Heart right ventricle (tissue), 16 donors: ENCODE data around the gene TRAK1. TPM values are rescaled to one million over a fixed set of nuclear protein-coding genes. Genes with fewer than 3 reads are reported as not detected.

Source experiments
- ATAC-seq, 8 donors: fragments of 200-7000 bp; cut with Tn5 transposase; one replicate each; pipeline ENCODE4 v1.9.1; 2020; ENCODE audit warnings: mild to moderate bottlenecking in 8 of 8, moderate library complexity in 8 of 8, moderate number of reproducible peaks in 1 of 8
- DNase-seq, 2 donors: peaks; one replicate each; pipeline ENCODE4 v3.0.0-alpha.2; 2020
- H3K27ac ChIP-seq, 10 donors: fragments of 200-600 bp; sonication (generic) in 2 of 10; one replicate each; pipeline versions ENCODE4 v1.5.0 to v1.8.0; 2020 to 2022; ENCODE audit warnings: mild to moderate bottlenecking in 3 of 10
- H3K27me3 ChIP-seq, 7 donors: fragments of 200-600 bp; one replicate each; pipeline ENCODE4 v1.8.0; 2021 to 2022; ENCODE audit warnings: mild to moderate bottlenecking in 2 of 7
- H3K36me3 ChIP-seq, 9 donors: fragments of 200-600 bp; sonication (generic) in 1 of 9; one replicate each; pipeline versions ENCODE4 v1.5.0 to v1.8.0; 2020 to 2022; ENCODE audit warnings: mild to moderate bottlenecking in 2 of 9
- H3K4me1 ChIP-seq, 9 donors: fragments of 200-600 bp; sonication (generic) in 1 of 9; one replicate each; pipeline versions ENCODE4 v1.5.0 to v1.8.0; 2020 to 2022; ENCODE audit warnings: mild to moderate bottlenecking in 4 of 9
- H3K4me3 ChIP-seq, 10 donors: fragments of 200-600 bp; sonication (generic) in 2 of 10; one replicate each; pipeline versions ENCODE4 v1.5.0 to v1.8.0; 2020 to 2022; ENCODE audit warnings: mild to moderate bottlenecking in 7 of 10, moderate library complexity in 2 of 10
- H3K9me3 ChIP-seq, 11 donors: fragments of 200-600 bp in 10 of 11; sonication (generic) in 2 of 11; one replicate each; pipeline versions ENCODE4 v1.5.0 to v1.8.0; 2013 to 2022; ENCODE audit warnings: mild to moderate bottlenecking in 2 of 11, control low read depth in 1 of 11, moderate library complexity in 1 of 11
- WGBS, 2 donors: extraction: QIAGEN DNeasy Blood & Tissue Kit; methylation state at CpG; one replicate each; pipeline ENCODE4 v1.1.7; 2013; ENCODE audit warnings: inconsistent platforms in 1 of 2; 5-methylcytosine and 5-hydroxymethylcytosine counted together
- intact Hi-C, 10 donors: fragments of 100-400 bp; cut with DNase I; formaldehyde crosslinking; loops; one replicate each; pipeline versions ENCODE4 v1.11.1 to v1.14.2; 2022
- polyA plus RNA-seq, 2 donors: library from polyadenylated mRNA; stranded (reverse); fragments of 200-250 nt; gene quantifications; one replicate each; pipeline ENCODE4 v1.2.3, GENCODE V29; 2013
- total RNA-seq, 10 donors: library from RNA; stranded (reverse); fragmentation: NEBNext Ultra II Directional in 3 of 10; extraction: Animal tissue kit (Norgen Biotek cat#: 25700) in 3 of 10; gene quantifications; one replicate each; pipeline versions ENCODE4 v1.2.1 to v1.2.4, GENCODE V29; 2021 to 2023
- TF ChIP-seq, protein P1 (sequence below), 9 donors: fragments of 200-600 bp; sonication (generic) in 2 of 9; IDR thresholded peaks; one replicate each; pipeline versions ENCODE4 v1.5.0 to v1.8.0; 2021 to 2022; ENCODE audit warnings: antibody characterized with exemption in 9 of 9, mild to moderate bottlenecking in 5 of 9, moderate library complexity in 1 of 9
- donor health status: Arrhythmogenic right ventricular cardiomyopathy.
- donor health status: ischemic (EF 13 %, LVEDD 7.1; RV severe dilation, severe dysfunction).
- donor health status: healthy with polysubstance abuse.
- donor health status: DM: no; HTN: yes; CAD: no.
- donor health status: DM: no; HTN: no; CAD: no.
- donor health status: ischemic (EF 25% LVEDD 6.9; RV normal size, moderate dysfunction).
- donor health status: ischemic (EF 25% LVEDD 5.7; RV mildly dilated, moderate dysfunction).
- donor health status: healthy.
- donor health status: DM: yes; HTN: yes; CAD: no.
- donor health status: Ischemic cardiomyopathy.
- donor health status: ischemic (EF 35%, LVEDD 5.7; RV mildly dilated, moderate dysfunction).
- donor health status: nonischemic (EF 11% LVEDD 7.7; RV severe dilation, severe dysfunction).
- donor health status: DM: yes; HTN: yes; CAD: no.
- donor health status: PGD.
- donor health status: ischemic (EF 29% LVEDD 5.4; RV normal size, mild dysfunction).
- donor health status: nonischemic (EF 23%, LVEDD 6.1; RV moderate dilation, normal function).

The TRAK1 gene
- total and polyA plus RNA-seq, 12 donors = 35.5 to 423 (median 303) TPM

DNA sequence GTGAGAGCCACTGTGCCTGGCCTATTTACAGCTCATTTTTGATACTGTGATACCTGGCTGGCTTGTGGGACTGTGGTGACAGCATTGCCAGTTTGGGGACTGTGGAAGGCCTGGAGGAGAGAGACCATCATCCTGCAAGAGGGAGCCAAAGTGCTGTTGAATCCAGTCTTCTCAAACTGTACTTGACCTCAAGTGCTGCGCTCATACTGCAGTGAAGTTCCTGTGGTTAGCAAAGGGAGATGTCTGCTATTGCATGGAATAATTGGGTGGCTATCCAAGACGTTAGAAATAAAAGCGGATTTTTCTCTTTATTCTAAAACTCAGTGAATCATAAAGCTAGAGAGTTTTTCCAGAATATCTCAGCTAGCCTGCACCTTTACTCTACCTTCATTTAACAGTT, 91.4 kb downstream of the TRAK1 start:
- WGBS, 2 donors = 44 to 50% methylated on average over 3 of the region's 3 CpGs
- Histone ChIP-seq H3K36me3 (peaks cover 0 to 28% (median 3%) of the 10 kb centered on the region in 9 donors), H3K9me3 (no peaks in the 10 kb centered on the region), H3K4me1 (peaks cover 0 to 87% (median 63%) of the 10 kb centered on the region in 9 donors), H3K4me3 (no peak overlapping the region), H3K27ac (peak overlapping the region in 2 of 10 donors; percentile 13 to 37), H3K27me3 (no peaks in the 10 kb centered on the region)
- DNase-seq = no peak
- intact Hi-C loops = loop anchor here in 4 of 10 donors (10.0 kb wide), 2 partner anchors 168 to 288 kb away; no protein-coding TSS in a partner anchor
- ATAC-seq = peak in 3 of 8 donors; percentile 22 to 28 (median 26)
- TF ChIP-seq, protein P1, sequence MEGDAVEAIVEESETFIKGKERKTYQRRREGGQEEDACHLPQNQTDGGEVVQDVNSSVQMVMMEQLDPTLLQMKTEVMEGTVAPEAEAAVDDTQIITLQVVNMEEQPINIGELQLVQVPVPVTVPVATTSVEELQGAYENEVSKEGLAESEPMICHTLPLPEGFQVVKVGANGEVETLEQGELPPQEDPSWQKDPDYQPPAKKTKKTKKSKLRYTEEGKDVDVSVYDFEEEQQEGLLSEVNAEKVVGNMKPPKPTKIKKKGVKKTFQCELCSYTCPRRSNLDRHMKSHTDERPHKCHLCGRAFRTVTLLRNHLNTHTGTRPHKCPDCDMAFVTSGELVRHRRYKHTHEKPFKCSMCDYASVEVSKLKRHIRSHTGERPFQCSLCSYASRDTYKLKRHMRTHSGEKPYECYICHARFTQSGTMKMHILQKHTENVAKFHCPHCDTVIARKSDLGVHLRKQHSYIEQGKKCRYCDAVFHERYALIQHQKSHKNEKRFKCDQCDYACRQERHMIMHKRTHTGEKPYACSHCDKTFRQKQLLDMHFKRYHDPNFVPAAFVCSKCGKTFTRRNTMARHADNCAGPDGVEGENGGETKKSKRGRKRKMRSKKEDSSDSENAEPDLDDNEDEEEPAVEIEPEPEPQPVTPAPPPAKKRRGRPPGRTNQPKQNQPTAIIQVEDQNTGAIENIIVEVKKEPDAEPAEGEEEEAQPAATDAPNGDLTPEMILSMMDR (IDR thresholded peaks at IDR 0.05) = no peak

DNA sequence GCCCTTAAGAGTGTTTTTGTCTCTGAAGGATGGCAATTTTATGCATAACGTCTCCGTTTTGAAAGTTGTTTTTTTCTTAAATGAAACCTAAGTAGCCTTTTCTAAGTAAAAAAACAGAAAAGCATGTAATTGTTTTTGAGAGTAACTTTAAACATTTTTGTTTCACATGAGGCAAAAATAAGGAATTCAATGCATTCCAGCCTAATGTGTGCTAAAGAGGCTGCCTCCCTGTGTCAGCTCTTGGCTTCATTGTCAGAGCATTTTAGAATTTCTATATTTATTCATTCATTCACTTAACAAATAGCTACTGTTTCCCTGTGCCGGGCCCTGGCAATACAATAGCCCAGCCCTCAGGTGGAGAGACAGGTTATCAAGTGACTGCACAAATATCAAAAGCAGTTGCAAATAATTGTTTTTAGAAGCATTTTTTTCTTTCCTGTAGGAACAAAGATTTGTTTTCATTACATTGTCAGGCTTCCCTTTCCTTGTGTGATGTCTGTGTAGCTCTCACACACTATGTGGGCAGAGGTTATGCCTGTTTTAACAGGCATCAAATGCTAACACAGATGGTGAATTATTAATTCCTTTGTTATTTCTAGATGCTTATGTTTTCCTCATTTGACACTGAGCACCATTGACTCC, 93.0 kb downstream of the TRAK1 start:
- no peak overlapping the region for H3K4me3 ChIP-seq
- no peaks in the 10 kb centered on the region for H3K27me3 ChIP-seq
- peaks cover 0 to 40% (median 3%) of the 10 kb centered on the region in 9 donors for H3K36me3 ChIP-seq
- peaks cover 0 to 87% (median 64%) of the 10 kb centered on the region in 9 donors for H3K4me1 ChIP-seq
- no peaks in the 10 kb centered on the region for H3K9me3 ChIP-seq
- ATAC-seq = no peak
- TF ChIP-seq, protein P1 (IDR thresholded peaks at IDR 0.05) = no peak
- intact Hi-C loops = loop anchor here in 4 of 10 donors (10.0 kb wide), 2 partner anchors 169 to 289 kb away; no protein-coding TSS in a partner anchor
- DNase-seq = no peak
- peak overlapping the region in 2 of 10 donors; percentile 9 to 30 for H3K27ac ChIP-seq
- WGBS, 2 donors = 53 to 62% methylated on average over 3 of the region's 3 CpGs

DNA sequence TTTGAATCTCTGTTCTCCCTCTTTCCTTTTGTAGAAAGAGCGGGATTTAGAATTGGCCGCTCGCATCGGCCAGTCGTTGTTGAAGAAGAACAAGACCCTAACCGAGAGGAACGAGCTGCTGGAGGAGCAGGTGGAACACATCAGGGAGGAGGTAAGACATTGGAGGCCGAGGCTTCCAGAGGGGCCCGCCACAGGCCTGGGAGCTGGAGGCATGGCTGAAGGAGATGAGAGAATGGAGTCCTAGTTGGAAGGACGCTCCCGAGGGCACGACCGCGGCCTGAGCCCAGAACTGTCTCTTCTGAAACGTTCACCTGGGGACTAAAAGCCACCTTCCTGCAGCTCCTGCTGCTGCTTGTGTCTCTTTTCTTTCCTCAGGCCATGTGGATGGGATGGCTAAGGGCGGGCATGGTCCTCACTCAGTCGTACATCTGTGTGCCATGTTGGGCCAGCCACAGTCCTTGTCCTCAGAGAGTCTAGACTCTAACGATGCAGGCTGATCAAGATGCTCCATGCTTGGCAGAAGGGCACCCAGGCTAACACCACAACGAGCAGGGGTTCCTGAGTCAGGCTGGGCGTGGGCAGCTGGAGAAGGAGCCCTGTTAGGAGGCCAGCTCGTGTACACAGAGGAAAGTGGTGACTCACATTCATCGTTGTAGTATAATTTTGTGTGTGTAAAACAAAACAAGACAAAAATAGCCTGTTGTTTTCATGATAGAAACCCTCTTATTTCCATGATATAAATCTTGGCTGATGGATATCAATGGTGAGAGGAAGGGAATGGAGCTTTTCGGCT, 93.7 kb downstream of the TRAK1 start:
- Histone ChIP-seq H3K4me3 (no peak overlapping the region), H3K9me3 (no peaks in the 10 kb centered on the region), H3K4me1 (peaks cover 0 to 87% (median 58%) of the 10 kb centered on the region in 9 donors), H3K27ac (peak overlapping the region in 2 of 10 donors; percentile 9 to 30), H3K36me3 (peaks cover 0 to 47% (median 3%) of the 10 kb centered on the region in 9 donors), H3K27me3 (no peaks in the 10 kb centered on the region)
- TF ChIP-seq, protein P1 (IDR thresholded peaks at IDR 0.05) = no peak
- DNase-seq (no peak), ATAC-seq (no peak)
- intact Hi-C loops = loop anchor here in 5 of 10 donors (5.0 to 10.0 kb wide), 5 partner anchors 33 to 290 kb away; no protein-coding TSS in a partner anchor
- WGBS, 2 donors = 80 to 84% methylated on average over 23 of the region's 23 CpGs

- Histone ChIP-seq H3K4me3 (no peak overlapping the region), H3K27me3 (no peaks in the 10 kb centered on the region), H3K4me1 (peaks cover 0 to 90% (median 60%) of the 10 kb centered on the region in 9 donors), H3K27ac (peak overlapping the region in 6 of 10 donors; percentile 32 to 68 (median 56)), H3K36me3 (peaks cover 0 to 71% (median 3%) of the 10 kb centered on the region in 9 donors), H3K9me3 (no peaks in the 10 kb centered on the region)
- TF ChIP-seq, protein P1 (IDR thresholded peaks at IDR 0.05) = no peak
- ATAC-seq = peak in 1 of 8 donors; percentile 32
- DNase-seq = no peak
- WGBS, 2 donors = 88 to 92% methylated on average over 9 of the region's 9 CpGs
- intact Hi-C loops = loop anchor here in 5 of 10 donors (5.0 to 10.0 kb wide), 5 partner anchors 36 to 293 kb away; no protein-coding TSS in a partner anchor
These were observed 96.8 kb downstream of the TRAK1 start for GRCh38 chr3:42187936-42188335.
